GM06990 (cell line): ENCODE results near the gene STBD1.
"Not testable (repeated sequence)": the region's sequence is repeated elsewhere in the genome, so short reads cannot be mapped to it uniquely, and the experiment has no call there.

ENCODE experiments used
- DNase-seq: peaks from one replicate; pipeline ENCODE4 v3.0.0-alpha.2; 2011; ENCODE audit not compliant: insufficient read length; ENCODE audit errors: extremely low read depth
- H3K27me3 ChIP-seq: replicated peaks from 2 replicates; pipeline ENCODE4 v1.6.0; 2011; ENCODE audit warnings: low read length; ENCODE audit not compliant: control insufficient read depth, insufficient read depth
- H3K36me3 ChIP-seq: 2 replicates; pipeline ENCODE4 v1.5.1; 2011; ENCODE audit warnings: low read length; ENCODE audit not compliant: control insufficient read depth, insufficient read depth
- H3K4me3 ChIP-seq: replicated peaks from 2 replicates; pipeline ENCODE4 v1.5.1; 2011; ENCODE audit warnings: low read depth, mild to moderate bottlenecking, control low read depth, low read length
- CTCF ChIP-seq: IDR thresholded peaks from 2 replicates; pipeline ENCODE4 v1.5.1; 2011; ENCODE audit warnings: low read length, control low read depth, mild to moderate bottlenecking, inconsistent platforms; ENCODE audit not compliant: insufficient read depth, poor library complexity, severe bottlenecking

STBD1 gene

DNA sequence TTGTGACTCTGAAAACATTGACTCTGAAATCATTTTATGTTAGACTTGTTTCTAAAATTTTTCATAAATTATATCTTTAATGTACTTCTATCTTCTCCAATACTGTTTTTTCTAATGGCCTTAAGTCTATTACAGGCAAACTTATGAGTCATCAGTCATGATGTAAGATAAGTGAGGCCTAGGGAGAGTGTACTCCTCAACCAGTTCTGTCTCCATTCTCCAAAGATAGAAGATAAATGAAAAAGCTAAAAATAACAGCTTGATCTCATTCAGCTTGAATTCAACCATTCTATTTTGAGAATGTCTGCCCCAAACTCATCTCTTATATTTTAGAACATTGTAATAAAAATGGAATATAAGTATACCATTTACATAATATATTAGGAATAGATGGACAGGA is 34.5 kb downstream of the STBD1 start:
- Histone ChIP-seq H3K4me3 (no peak overlapping the region), H3K36me3 (no peaks in the 10 kb centered on the region), H3K27me3 (no peaks in the 10 kb centered on the region; the same call in 1 of the 2 replicates)
- TF ChIP-seq CTCF: no peak
- DNase-seq: no peak

GRCh38 chr4:76342191-76342590 is 35.7 kb downstream of the STBD1 start:
- H3K36me3 ChIP-seq: no peaks in the 10 kb centered on the region
- TF ChIP-seq CTCF: no peak
- no peak overlapping the region for H3K4me3 ChIP-seq
- no peak for DNase-seq
- no peaks in the 10 kb centered on the region; the same call in 1 of the 2 replicates for H3K27me3 ChIP-seq

GRCh38 chr4:76342803-76343202 is 36.3 kb downstream of the STBD1 start:
- no peaks in the 10 kb centered on the region; the same call in 1 of the 2 replicates for H3K27me3 ChIP-seq
- no peak for DNase-seq
- H3K4me3 ChIP-seq: no peak overlapping the region
- no peak for TF ChIP-seq CTCF
- no peaks in the 10 kb centered on the region for H3K36me3 ChIP-seq

- no peak for DNase-seq
- H3K27me3 ChIP-seq: no peaks in the 10 kb centered on the region
- TF ChIP-seq CTCF: no peak
- no peak overlapping the region for H3K4me3 ChIP-seq
- H3K36me3 ChIP-seq: no peaks in the 10 kb centered on the region
Observed at GRCh38 chr4:76354517-76355473, 48.3 kb downstream of the STBD1 start.

GRCh38 chr4:76357981-76358380 is 51.4 kb downstream of the STBD1 start:
- H3K27me3 ChIP-seq: no peaks in the 10 kb centered on the region
- no peak for DNase-seq
- H3K36me3 ChIP-seq: no peaks in the 10 kb centered on the region
- no peak for TF ChIP-seq CTCF
- no peak overlapping the region for H3K4me3 ChIP-seq

- H3K36me3 ChIP-seq, H3K4me3 ChIP-seq, DNase-seq, H3K27me3 ChIP-seq: not testable (repeated sequence)
Observed at GRCh38 chr4:76359881-76360466, 53.4 kb downstream of the STBD1 start.
